Stomach (tissue), 9 donors: ENCODE measurements around the gene FSIP1. TPM values are rescaled to one million over a fixed set of nuclear protein-coding genes. Genes with fewer than 3 reads are reported as not detected.

Experiments used
- DNase-seq, 2 donors: peaks; one replicate each; pipeline versions ENCODE4 v3.0.0 to v3.0.0-alpha.2; 2013 to 2019
- H3K27ac ChIP-seq, 5 donors: fragments of 200-600 bp in 4 of 5; sonication (generic) in 4 of 5; one replicate each; pipeline ENCODE4 v1.5.1; 2013 to 2019; ENCODE audit warnings: mild to moderate bottlenecking in 1 of 5, moderate library complexity in 1 of 5
- H3K27me3 ChIP-seq, 3 donors: fragments of 200-600 bp; sonication (generic); one replicate each; pipeline ENCODE4 v1.5.1; 2017 to 2019; ENCODE audit warnings: mixed run types in 1 of 3
- H3K36me3 ChIP-seq, 4 donors: fragments of 200-600 bp; sonication (generic); 1 replicate in 3 of 4; 2 replicates in 1 of 4; pipeline ENCODE4 v1.5.1; 2016 to 2019
- H3K4me1 ChIP-seq, 4 donors: fragments of 200-600 bp; sonication (generic); one replicate each; pipeline ENCODE4 v1.5.1; 2016 to 2019
- H3K4me3 ChIP-seq, 4 donors: fragments of 200-600 bp; sonication (generic) in 3 of 4; one replicate each; pipeline ENCODE4 v1.5.1; 2016 to 2019; ENCODE audit warnings: mild to moderate bottlenecking in 1 of 4
- H3K9me3 ChIP-seq, 4 donors: fragments of 200-600 bp; sonication (generic); one replicate each; pipeline ENCODE4 v1.5.1; 2016 to 2019
- EP300 ChIP-seq: sonication (generic); formaldehyde crosslinking; IDR thresholded peaks from one replicate; pipeline ENCODE4 v1.6.1; 2017; ENCODE audit warnings: antibody characterized with exemption
- POLR2A ChIP-seq, 4 donors: fragments of 450-650 bp; IDR thresholded peaks; one replicate each; pipeline ENCODE4 v1.6.1; 2016; ENCODE audit warnings: antibody characterized with exemption in 4 of 4, control low read depth in 2 of 4, mild to moderate bottlenecking in 1 of 4, moderate library complexity in 1 of 4
- POLR2AphosphoS5 ChIP-seq, 3 donors: sonication (generic); formaldehyde crosslinking; IDR thresholded peaks; one replicate each; pipeline ENCODE4 v1.6.1; 2016; ENCODE audit warnings: antibody characterized with exemption in 3 of 3
- WGBS, 5 donors: extraction: QIAGEN DNeasy Blood & Tissue Kit in 3 of 5; methylation state at CpG; one replicate each; pipeline versions ENCODE4 v1.1.5 to v1.1.7; 2013 to 2018; 5-methylcytosine and 5-hydroxymethylcytosine counted together
- intact Hi-C: fragments of 100-400 bp; cut with DNase I; formaldehyde crosslinking; loops from one replicate; pipeline ENCODE4 v1.15.1; 2023; ENCODE audit warnings: low total_unique reads
- polyA plus RNA-seq, 3 donors: library from polyadenylated mRNA; stranded (reverse); fragments of 200-250 nt; gene quantifications; one replicate each; pipeline ENCODE4 v1.2.3, GENCODE V29; 2013
- total RNA-seq, 5 donors: library from RNA; depleted of rRNA; stranded (reverse); fragments of >200 nt; gene quantifications; one replicate each; pipeline versions ENCODE4 v1.1.0 to v1.2.3, GENCODE V29; 2014 to 2016
- TF ChIP-seq, protein P1 (sequence below), 7 experiments: fragments of 450-650 bp in 4 of 7; fragments of 200-600 bp in 3 of 7; sonication (generic) in 3 of 7; IDR thresholded peaks; one replicate each; pipeline ENCODE4 v1.5.1; 2016 to 2019; ENCODE audit warnings: antibody characterized with exemption in 7 of 7, control low read depth in 2 of 7, mild to moderate bottlenecking in 1 of 7
- donor health status: healthy with polysubstance abuse.
- donor health status: Bipolar disorder and iron deficiency.
- donor health status: healthy.

FSIP1 gene
- total and polyA plus RNA-seq, 8 donors: 0.08 to 141 (median 0.66) TPM

DNA sequence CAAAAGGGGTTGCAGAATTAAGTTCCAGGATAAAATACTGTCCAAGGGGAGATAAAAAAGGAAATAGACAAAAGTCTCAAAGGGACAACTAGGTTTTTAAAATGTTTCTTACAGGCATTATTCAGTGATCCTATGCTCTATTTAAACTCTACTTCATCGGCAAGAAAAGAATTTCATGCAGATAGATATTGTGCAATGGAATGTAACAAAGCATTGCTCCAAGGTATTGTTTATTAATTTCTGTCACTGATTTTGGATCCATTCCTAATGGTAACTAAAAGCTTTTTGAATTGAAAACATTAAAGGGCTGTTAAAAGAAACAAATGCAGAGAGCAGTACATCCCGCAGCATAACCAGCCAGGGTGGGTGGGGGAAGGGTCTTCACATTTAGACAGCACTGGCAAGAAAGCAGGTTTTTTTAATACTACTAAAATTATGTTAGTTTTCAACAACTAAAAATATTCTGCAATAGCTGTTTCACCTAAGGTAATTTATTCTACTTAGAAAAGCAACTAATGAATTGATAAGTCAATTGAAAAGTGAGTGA is 118.9 kb downstream of the FSIP1 start:
- no peaks in the 10 kb centered on the region for H3K27me3 ChIP-seq
- peaks cover 0 to 12% (median 2%) of the 10 kb centered on the region in 4 donors for H3K4me1 ChIP-seq
- no peaks in the 10 kb centered on the region for H3K9me3 ChIP-seq
- no peak overlapping the region for H3K4me3 ChIP-seq
- intact Hi-C loops: no loop called here
- WGBS, 5 donors: 55 to 77% (median 59%) methylated on average over 2 of the region's 2 CpGs
- H3K27ac ChIP-seq: no peak overlapping the region
- DNase-seq: peak in 1 of 2 donors; percentile 16
- TF ChIP-seq, protein P1, sequence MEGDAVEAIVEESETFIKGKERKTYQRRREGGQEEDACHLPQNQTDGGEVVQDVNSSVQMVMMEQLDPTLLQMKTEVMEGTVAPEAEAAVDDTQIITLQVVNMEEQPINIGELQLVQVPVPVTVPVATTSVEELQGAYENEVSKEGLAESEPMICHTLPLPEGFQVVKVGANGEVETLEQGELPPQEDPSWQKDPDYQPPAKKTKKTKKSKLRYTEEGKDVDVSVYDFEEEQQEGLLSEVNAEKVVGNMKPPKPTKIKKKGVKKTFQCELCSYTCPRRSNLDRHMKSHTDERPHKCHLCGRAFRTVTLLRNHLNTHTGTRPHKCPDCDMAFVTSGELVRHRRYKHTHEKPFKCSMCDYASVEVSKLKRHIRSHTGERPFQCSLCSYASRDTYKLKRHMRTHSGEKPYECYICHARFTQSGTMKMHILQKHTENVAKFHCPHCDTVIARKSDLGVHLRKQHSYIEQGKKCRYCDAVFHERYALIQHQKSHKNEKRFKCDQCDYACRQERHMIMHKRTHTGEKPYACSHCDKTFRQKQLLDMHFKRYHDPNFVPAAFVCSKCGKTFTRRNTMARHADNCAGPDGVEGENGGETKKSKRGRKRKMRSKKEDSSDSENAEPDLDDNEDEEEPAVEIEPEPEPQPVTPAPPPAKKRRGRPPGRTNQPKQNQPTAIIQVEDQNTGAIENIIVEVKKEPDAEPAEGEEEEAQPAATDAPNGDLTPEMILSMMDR (IDR thresholded peaks at IDR 0.05): no peak
- TF ChIP-seq POLR2AphosphoS5 (IDR thresholded peaks at IDR 0.05): no peak
- no peak for TF ChIP-seq EP300
- no peak for TF ChIP-seq POLR2A (IDR thresholded peaks at IDR 0.05)
- H3K36me3 ChIP-seq: no peaks in the 10 kb centered on the region

DNA sequence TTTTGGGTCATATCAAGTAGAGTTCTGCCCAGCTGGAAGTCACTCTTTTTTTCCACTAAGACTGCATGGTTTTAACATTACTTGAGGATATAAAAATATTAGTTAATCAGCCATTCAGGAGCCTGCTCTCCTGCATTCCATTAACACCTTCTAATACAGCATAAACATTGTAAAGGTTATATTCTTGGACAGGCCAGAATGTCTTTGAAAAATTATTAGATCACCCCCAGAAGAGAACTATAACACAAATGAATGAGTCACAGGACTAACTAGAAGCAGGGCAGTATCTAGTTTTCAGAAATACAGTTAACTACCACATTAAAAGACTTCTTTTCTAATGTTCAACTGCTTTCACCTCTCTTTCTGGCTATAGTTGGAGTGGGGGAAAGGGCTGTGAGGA is 120.9 kb downstream of the FSIP1 start:
- H3K36me3 ChIP-seq: no peaks in the 10 kb centered on the region
- H3K9me3 ChIP-seq: no peaks in the 10 kb centered on the region
- DNase-seq: no peak
- intact Hi-C loops: no loop called here
- TF ChIP-seq POLR2A (IDR thresholded peaks at IDR 0.05) (no peak), POLR2AphosphoS5 (IDR thresholded peaks at IDR 0.05) (no peak), EP300 (no peak)
- TF ChIP-seq, protein P1 (IDR thresholded peaks at IDR 0.05): no peak
- no peak overlapping the region for H3K27ac ChIP-seq
- no peaks in the 10 kb centered on the region for H3K27me3 ChIP-seq
- no peak overlapping the region for H3K4me3 ChIP-seq
- H3K4me1 ChIP-seq: peaks cover 0 to 9% (median 2%) of the 10 kb centered on the region in 4 donors

DNA sequence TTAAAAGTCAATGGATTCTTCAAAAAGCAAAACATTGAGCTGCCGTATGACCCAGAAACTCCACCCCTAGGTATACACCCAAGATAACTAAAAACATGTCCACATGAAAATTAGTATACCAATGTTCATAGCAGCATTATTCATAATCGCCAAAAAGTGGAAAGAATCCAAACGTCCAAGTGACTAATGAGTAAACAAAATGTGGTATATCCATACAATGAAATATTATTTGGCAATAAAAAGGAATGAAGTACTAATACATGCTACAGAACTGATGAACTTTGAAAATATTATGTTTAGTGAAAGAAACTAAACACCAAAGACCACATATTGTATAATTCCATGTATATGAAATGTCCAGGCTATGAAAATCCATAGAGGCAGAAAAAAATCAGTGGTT is 123.9 kb downstream of the FSIP1 start:
- TF ChIP-seq POLR2AphosphoS5 (IDR thresholded peaks at IDR 0.05) (no peak), EP300 (no peak), POLR2A (IDR thresholded peaks at IDR 0.05) (no peak)
- TF ChIP-seq, protein P1 (IDR thresholded peaks at IDR 0.05): no peak
- H3K27me3 ChIP-seq: no peaks in the 10 kb centered on the region
- no peak for DNase-seq
- H3K36me3 ChIP-seq: no peaks in the 10 kb centered on the region
- intact Hi-C loops: no loop called here
- H3K4me1 ChIP-seq: peaks cover 0 to under 1% (median 0%) of the 10 kb centered on the region in 4 donors
- 79 to 96% (median 92%) methylated on average over 3 of the region's 3 CpGs for WGBS, 5 donors
- H3K27ac ChIP-seq: no peak overlapping the region
- no peaks in the 10 kb centered on the region for H3K9me3 ChIP-seq
- H3K4me3 ChIP-seq: no peak overlapping the region

DNA sequence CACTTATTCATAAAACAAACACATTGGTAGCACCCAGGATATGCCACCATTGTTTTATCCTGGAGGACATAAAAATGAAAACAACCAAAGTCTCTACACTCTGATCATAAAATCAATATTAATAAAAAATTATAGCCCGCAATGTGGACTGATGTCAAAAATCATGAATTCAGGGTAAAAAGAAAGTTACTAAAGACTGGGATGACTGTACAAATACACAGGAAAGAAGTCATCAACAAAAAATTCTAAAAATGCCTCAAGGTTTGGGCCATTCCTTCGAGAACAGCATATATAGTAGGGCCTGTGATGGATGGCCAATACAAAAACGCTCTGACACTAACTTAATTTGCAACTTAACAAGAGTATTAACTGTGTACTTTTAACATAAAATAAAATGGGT is 125.0 kb downstream of the FSIP1 start:
- no peaks in the 10 kb centered on the region for H3K4me1 ChIP-seq
- H3K9me3 ChIP-seq: no peaks in the 10 kb centered on the region
- intact Hi-C loops: no loop called here
- no peak overlapping the region for H3K4me3 ChIP-seq
- no peaks in the 10 kb centered on the region for H3K36me3 ChIP-seq
- TF ChIP-seq POLR2A (IDR thresholded peaks at IDR 0.05) (no peak), EP300 (no peak), POLR2AphosphoS5 (IDR thresholded peaks at IDR 0.05) (no peak)
- TF ChIP-seq, protein P1 (IDR thresholded peaks at IDR 0.05): no peak
- no peaks in the 10 kb centered on the region for H3K27me3 ChIP-seq
- DNase-seq: no peak
- no peak overlapping the region for H3K27ac ChIP-seq
- WGBS, 5 donors: 89 to 94% (median 93%) methylated on average over 3 of the region's 3 CpGs
